Measurements from ENCODE around the gene LRMDA.

DNA sequence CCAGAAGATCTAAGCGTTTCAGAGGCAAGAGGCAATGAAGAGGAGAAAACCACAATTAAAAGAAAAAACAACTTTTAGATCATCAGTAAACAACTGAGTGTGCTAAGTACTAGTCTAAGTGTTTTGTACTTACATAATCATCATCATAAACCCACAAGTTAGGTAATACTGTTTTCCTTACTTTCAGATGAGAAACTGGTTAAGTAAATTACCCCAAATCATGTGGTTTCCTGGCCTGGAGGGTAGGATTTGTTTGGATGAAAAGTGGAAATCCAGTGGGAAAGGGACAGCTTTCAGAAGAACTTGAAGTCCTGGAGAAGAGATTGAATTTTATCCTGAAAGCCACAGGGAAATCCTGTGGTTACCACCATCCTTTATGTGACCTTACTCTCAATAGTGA, 463.3 kb downstream of the LRMDA start:
- TF ChIP-seq CTCF (IDR thresholded peaks at IDR 0.05) (no peak), EP300 (IDR thresholded peaks at IDR 0.05) (no peak)
